Adrenal gland (tissue), 5 donors: ENCODE data around the gene CCL3.

Experiments used
- POLR2A ChIP-seq, 2 donors: fragments of 450-650 bp; IDR thresholded peaks; one replicate each; pipeline ENCODE4 v1.6.1; 2017; ENCODE audit warnings: antibody characterized with exemption in 2 of 2, mild to moderate bottlenecking in 2 of 2, moderate library complexity in 1 of 2
- TF ChIP-seq, protein P1 (sequence below), 6 experiments: fragments of 450-650 bp in 4 of 6; fragments of 200-600 bp in 2 of 6; sonication (generic) in 1 of 6; IDR thresholded peaks; 1 replicate in 5 of 6; 2 replicates in 1 of 6; pipeline versions ENCODE4 v1.5.1 to v1.8.0; 2016 to 2021; ENCODE audit warnings: antibody characterized with exemption in 6 of 6, mild to moderate bottlenecking in 2 of 6, moderate library complexity in 1 of 6
- donor health status: DM: no; HTN: no; CAD: no.

DNA sequence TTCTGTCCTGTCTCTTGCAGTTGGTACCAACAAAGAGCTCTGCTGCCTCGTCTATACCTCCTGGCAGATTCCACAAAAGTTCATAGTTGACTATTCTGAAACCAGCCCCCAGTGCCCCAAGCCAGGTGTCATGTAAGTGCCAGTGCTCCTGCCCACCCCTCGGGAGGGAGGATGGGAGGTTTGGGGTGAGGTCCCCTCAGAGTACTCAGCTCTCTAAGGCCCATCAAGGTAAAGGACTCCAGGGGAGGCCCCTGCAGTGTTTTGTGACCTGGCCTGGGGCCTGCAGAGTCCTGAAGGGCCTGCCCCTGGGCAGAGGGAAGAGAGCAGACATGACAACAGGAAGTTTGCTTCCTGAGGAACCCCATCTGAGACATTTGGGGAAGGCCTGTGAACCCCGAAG is 19.5 kb downstream of the CCL3 start:
- TF ChIP-seq, protein P1, sequence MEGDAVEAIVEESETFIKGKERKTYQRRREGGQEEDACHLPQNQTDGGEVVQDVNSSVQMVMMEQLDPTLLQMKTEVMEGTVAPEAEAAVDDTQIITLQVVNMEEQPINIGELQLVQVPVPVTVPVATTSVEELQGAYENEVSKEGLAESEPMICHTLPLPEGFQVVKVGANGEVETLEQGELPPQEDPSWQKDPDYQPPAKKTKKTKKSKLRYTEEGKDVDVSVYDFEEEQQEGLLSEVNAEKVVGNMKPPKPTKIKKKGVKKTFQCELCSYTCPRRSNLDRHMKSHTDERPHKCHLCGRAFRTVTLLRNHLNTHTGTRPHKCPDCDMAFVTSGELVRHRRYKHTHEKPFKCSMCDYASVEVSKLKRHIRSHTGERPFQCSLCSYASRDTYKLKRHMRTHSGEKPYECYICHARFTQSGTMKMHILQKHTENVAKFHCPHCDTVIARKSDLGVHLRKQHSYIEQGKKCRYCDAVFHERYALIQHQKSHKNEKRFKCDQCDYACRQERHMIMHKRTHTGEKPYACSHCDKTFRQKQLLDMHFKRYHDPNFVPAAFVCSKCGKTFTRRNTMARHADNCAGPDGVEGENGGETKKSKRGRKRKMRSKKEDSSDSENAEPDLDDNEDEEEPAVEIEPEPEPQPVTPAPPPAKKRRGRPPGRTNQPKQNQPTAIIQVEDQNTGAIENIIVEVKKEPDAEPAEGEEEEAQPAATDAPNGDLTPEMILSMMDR (IDR thresholded peaks at IDR 0.05): no peak
- no peak for TF ChIP-seq POLR2A (IDR thresholded peaks at IDR 0.05)
